Esophagus muscularis mucosa (tissue), 4 donors: ENCODE measurements around the gene TMEM117. TPM values are rescaled to one million over a fixed set of nuclear protein-coding genes. Genes with fewer than 3 reads are reported as not detected.

Experiments used
- DNase-seq: peaks from one replicate; pipeline ENCODE4 v3.0.0-alpha.2; 2017; ENCODE audit errors: extremely low spot score
- H3K27ac ChIP-seq, 4 donors: fragments of 200-600 bp; sonication (generic); replicated peaks in 1 of 4; 1 replicate in 3 of 4; 2 replicates in 1 of 4; pipeline ENCODE4 v1.5.1; 2016 to 2019; ENCODE audit warnings: mild to moderate bottlenecking in 1 of 4
- H3K27me3 ChIP-seq, 4 donors: fragments of 200-600 bp; sonication (generic); one replicate each; pipeline versions ENCODE4 v1.5.1 to v1.6.0; 2016 to 2019
- H3K36me3 ChIP-seq, 4 donors: fragments of 200-600 bp; sonication (generic); one replicate each; pipeline ENCODE4 v1.5.1; 2016 to 2019
- H3K4me1 ChIP-seq, 4 donors: fragments of 200-600 bp; sonication (generic); one replicate each; pipeline ENCODE4 v1.5.1; 2016 to 2019
- H3K4me3 ChIP-seq, 4 donors: fragments of 200-600 bp; sonication (generic); 1 replicate in 2 of 4; 2 replicates in 2 of 4; pipeline ENCODE4 v1.5.1; 2016 to 2019; ENCODE audit warnings: mild to moderate bottlenecking in 4 of 4, moderate library complexity in 1 of 4
- H3K9me3 ChIP-seq, 4 donors: fragments of 200-600 bp; sonication (generic); 1 replicate in 3 of 4; 2 replicates in 1 of 4; pipeline ENCODE4 v1.5.1; 2016 to 2019
- EP300 ChIP-seq: sonication (generic); formaldehyde crosslinking; IDR thresholded peaks from one replicate; pipeline ENCODE4 v1.6.1; 2017; ENCODE audit warnings: antibody characterized with exemption
- POLR2A ChIP-seq: fragments of 450-650 bp; IDR thresholded peaks from one replicate; pipeline ENCODE4 v1.6.1; 2017; ENCODE audit warnings: antibody characterized with exemption, moderate library complexity, mild to moderate bottlenecking, low read depth
- POLR2AphosphoS5 ChIP-seq, 2 donors: sonication (generic); formaldehyde crosslinking; IDR thresholded peaks; one replicate each; pipeline ENCODE4 v1.6.1; 2017; ENCODE audit warnings: antibody characterized with exemption in 2 of 2
- WGBS: methylation state at CpG from one replicate; pipeline ENCODE4 v1.1.5; 2018; 5-methylcytosine and 5-hydroxymethylcytosine counted together
- intact Hi-C: fragments of 100-400 bp; cut with DNase I; formaldehyde crosslinking; loops from one replicate; pipeline ENCODE4 v1.15.1; 2023
- total RNA-seq, 4 donors: library from RNA; depleted of rRNA; stranded (reverse); fragments of >200 nt; gene quantifications; one replicate each; pipeline versions ENCODE4 v1.1.0 to v1.2.1, GENCODE V29; 2016
- TF ChIP-seq, protein P1 (sequence below), 3 experiments: fragments of 200-600 bp in 2 of 3; fragments of 450-650 bp in 1 of 3; sonication (generic) in 2 of 3; IDR thresholded peaks; one replicate each; pipeline ENCODE4 v1.5.1; 2017 to 2019; ENCODE audit warnings: antibody characterized with exemption in 3 of 3, mild to moderate bottlenecking in 2 of 3, moderate library complexity in 1 of 3

TMEM117 gene
- total RNA-seq, 4 donors from 2014 or later, result 11.2 to 18.7 (median 12.8) TPM

DNA sequence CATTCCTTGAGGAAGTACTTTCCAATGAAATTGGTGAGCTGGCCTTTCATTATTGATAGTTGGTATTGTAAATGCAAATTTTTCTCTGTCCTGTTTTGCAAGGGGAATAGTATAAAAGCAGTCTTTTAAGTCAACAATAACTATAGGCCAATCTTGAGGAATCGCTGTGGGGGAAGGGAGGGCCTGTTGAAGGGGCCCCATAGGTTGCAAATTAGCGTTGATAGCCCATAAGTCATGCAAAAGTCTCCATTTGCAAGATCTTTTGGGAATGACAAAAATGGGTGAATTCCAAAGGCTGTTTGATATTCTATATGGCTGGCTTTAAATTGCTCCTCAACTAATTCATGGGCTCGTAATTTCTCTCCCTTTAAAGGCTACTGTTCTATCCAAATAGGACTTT lies 143.6 kb downstream of the TMEM117 start:
- H3K4me1 ChIP-seq, result peaks cover 0 to 4% (median 0%) of the 10 kb centered on the region in 4 donors

DNA sequence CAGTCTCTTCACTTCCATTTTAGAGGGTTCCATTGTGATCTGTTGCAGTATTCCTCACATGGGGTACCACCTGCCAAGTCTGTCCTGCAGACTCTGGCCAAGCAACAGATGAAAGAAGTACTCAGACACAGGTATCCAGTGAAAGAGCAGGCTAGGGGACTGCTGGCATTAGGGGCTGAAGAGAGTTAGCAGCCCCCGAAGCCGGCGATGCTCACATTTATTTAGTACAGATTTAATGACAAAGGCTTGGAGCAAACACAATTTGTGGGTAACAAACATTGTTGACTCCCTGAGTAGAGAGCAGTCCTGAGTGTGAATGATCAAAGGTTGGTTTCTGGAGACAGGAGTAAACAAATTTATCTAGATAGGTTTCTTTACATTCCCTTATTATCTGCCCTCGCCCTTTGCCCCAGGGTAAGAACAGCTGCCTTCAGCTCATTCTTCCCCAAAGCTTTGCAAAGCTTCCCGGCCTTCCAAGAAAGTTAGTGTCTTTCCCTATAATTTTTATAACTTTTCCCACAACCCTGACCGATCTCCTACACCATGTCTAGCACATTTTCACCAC lies 144.8 kb downstream of the TMEM117 start:
- Histone ChIP-seq H3K9me3 (no peaks in the 10 kb centered on the region), H3K27me3 (no peaks in the 10 kb centered on the region), H3K36me3 (no peaks in the 10 kb centered on the region), H3K4me3 (no peak overlapping the region), H3K4me1 (peaks cover 0 to 4% (median 0%) of the 10 kb centered on the region in 4 donors), H3K27ac (no peak overlapping the region)
- TF ChIP-seq, protein P1, sequence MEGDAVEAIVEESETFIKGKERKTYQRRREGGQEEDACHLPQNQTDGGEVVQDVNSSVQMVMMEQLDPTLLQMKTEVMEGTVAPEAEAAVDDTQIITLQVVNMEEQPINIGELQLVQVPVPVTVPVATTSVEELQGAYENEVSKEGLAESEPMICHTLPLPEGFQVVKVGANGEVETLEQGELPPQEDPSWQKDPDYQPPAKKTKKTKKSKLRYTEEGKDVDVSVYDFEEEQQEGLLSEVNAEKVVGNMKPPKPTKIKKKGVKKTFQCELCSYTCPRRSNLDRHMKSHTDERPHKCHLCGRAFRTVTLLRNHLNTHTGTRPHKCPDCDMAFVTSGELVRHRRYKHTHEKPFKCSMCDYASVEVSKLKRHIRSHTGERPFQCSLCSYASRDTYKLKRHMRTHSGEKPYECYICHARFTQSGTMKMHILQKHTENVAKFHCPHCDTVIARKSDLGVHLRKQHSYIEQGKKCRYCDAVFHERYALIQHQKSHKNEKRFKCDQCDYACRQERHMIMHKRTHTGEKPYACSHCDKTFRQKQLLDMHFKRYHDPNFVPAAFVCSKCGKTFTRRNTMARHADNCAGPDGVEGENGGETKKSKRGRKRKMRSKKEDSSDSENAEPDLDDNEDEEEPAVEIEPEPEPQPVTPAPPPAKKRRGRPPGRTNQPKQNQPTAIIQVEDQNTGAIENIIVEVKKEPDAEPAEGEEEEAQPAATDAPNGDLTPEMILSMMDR (IDR thresholded peaks at IDR 0.05), result no peak
- TF ChIP-seq POLR2AphosphoS5 (IDR thresholded peaks at IDR 0.05), result no peak
- no peak for TF ChIP-seq POLR2A
- no peak for TF ChIP-seq EP300
- intact Hi-C loops, result no loop called here
- no peak for DNase-seq
- WGBS, result 97% methylated on average over 6 of the region's 6 CpGs

More for the DNA sequence above, 143.6 kb downstream of the TMEM117 start:
- Histone ChIP-seq H3K27me3 (no peaks in the 10 kb centered on the region), H3K4me3 (no peak overlapping the region), H3K9me3 (no peaks in the 10 kb centered on the region), H3K36me3 (no peaks in the 10 kb centered on the region), H3K27ac (no peak overlapping the region)
- 84% methylated on average over 3 of the region's 3 CpGs for WGBS
- no peak for DNase-seq
- intact Hi-C loops, result no loop called here
- TF ChIP-seq, protein P1 (IDR thresholded peaks at IDR 0.05), result no peak
- TF ChIP-seq POLR2A, result no peak
- no peak for TF ChIP-seq EP300
- TF ChIP-seq POLR2AphosphoS5 (IDR thresholded peaks at IDR 0.05), result no peak

DNA sequence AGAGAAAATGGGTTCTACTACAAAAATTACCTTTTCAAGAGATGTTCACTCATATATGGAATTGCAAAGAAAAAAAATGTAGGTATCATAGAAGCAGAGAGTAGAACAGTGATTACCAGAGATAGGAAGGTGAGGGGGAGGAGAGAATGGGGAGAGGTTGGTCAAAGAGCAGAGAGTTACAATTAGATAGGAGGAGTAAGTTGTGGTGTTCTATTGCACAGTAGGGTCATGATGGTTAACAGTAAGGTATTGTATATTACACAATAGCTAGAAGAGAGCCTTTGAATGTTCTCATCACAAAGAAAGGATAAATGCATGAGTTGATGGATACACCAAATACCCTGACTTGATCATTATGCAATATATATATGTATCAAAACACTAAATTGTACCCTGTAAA lies 145.8 kb downstream of the TMEM117 start:
- Histone ChIP-seq H3K9me3 (no peaks in the 10 kb centered on the region), H3K36me3 (no peaks in the 10 kb centered on the region), H3K4me3 (no peak overlapping the region), H3K27me3 (no peaks in the 10 kb centered on the region), H3K4me1 (peaks cover 0 to 4% (median 0%) of the 10 kb centered on the region in 4 donors), H3K27ac (no peak overlapping the region)
- TF ChIP-seq, protein P1 (IDR thresholded peaks at IDR 0.05), result no peak
- no peak for TF ChIP-seq POLR2A
- TF ChIP-seq POLR2AphosphoS5 (IDR thresholded peaks at IDR 0.05), result no peak
- TF ChIP-seq EP300, result no peak
- DNase-seq, result no peak
- intact Hi-C loops, result no loop called here

DNA sequence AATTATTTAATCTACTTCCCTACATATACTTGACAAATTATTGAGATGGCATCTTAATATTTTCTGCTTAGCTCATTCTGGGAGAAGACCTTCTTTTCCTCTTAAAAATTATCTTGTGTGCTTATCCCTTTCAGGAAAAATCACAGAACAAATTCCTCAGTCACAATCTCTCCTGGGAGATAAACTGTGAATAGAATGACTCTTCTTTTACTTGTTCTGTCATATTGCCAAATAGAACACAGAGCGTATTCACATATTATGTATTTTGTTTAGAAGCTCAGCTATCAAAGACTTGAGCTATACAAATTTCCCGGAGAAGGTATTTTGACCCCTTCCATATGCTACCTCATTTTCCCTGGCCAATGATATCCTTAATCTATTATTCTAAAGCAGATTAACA lies 146.7 kb downstream of the TMEM117 start:
- WGBS, result 54% methylated on average over 2 of the region's 2 CpGs
- Histone ChIP-seq H3K9me3 (no peaks in the 10 kb centered on the region), H3K4me1 (peaks cover 0 to 4% (median 0%) of the 10 kb centered on the region in 4 donors), H3K36me3 (no peaks in the 10 kb centered on the region), H3K27me3 (no peaks in the 10 kb centered on the region), H3K27ac (no peak overlapping the region), H3K4me3 (no peak overlapping the region)
- DNase-seq, result no peak
- TF ChIP-seq POLR2AphosphoS5 (IDR thresholded peaks at IDR 0.05) (no peak), POLR2A (no peak), EP300 (no peak)
- TF ChIP-seq, protein P1 (IDR thresholded peaks at IDR 0.05), result no peak
- intact Hi-C loops, result no loop called here
